ENCODE results near the gene FAM107B.

The FAM107B gene

DNA sequence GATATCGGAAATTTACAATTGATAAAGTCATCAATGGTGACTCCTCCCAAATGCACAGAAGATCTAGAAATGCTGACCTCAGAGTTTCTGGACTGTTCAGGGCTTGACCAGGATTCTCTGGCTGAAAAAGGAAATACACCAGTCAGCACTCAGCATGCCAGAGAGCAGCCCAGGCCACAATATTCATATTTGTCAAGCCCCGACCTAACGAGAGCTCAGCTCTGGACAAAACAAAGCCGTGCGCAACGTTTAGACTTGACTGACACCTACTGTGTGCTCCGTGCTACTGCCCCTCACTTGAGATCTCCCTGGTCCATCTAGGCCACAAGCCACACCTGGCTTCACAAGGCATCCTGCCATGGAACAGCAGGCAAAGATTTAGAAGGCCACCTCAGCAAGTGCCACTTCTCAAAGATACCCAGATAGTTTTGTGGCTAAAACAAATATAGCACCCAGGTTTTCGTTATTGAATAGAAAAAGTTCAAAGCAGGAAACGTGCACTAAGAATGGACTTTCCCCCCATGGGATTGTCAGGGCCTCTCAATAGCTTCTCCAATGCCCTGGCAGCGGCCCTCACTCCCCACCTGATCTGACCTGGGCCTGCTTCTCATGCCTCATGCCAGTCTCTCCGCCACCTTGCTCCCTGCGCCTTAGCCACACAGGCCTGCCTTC is 218.3 kb downstream of the FAM107B start:
- peak; percentile 48 for DNase-seq (ENCODE audit: low spot score)

DNA sequence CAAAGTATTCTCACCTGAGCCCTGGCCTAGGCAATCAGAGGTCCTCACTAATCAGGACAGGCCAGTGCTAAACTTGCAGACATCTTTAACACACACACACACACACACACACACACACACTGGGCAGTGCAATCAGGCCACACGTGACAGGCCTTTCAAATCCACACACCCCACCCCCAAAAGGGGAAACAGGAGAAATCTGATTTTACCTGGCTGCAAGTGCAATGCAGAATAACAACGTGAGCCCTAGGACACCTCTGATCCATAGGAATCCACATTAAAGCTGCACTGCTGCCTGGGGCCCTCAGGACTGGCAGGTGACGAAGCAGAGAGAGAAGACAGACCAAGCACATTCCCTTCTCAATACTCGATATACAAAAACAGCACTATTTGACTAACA is 218.9 kb downstream of the FAM107B start:
- DNase-seq (ENCODE audit: low spot score): no peak

DNA sequence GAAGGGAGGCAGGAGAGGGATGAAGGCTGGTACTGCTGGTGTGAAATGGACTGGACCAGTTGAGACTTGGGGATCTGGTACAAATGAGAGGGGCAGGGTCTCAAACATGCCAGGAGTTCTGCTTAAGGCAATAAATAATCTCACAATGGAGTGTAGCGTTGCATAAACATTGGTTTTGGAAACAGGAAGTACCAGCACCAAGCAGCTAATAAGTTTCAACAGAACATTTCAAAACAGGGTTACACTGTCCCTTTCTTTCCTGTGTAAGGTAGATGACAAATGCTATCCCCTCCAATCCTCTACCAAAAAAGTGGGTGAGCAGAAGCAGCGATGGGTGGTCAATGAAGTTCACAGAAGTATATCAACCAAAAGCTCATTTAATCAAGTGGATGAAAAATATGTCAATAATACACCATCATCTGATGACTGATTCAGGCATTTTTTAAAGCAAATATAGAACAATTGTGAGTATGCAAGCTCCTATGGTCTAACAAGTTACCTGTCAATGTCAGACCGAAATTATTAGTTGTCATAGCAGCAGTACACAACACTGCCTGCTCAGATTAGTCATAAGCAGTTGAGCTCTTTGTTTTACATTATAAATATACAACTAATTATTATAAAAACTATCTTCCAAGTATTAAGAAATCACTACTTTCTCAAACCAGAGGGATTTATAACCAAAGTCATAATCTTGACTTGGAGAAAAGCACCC is 220.0 kb downstream of the FAM107B start:
- no peak for DNase-seq (ENCODE audit: low spot score)

DNA sequence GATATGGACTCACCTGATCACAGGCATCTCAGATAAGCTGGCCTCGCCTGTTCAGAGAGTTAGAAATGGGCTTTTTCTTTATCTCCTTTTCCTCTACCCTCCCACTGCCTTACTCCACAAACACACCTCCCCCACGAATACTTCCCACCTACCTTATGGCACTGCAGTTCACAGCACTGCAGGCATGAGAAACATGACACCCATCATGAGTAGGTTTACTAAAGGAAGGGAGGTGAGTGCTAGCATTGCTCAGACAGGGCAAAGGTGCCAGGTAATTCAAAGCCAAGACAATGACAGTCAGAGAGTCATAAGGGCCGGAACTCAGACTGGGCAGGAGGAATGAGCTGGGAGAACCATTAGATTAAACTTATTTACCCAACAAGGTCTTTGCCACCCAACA is 220.6 kb downstream of the FAM107B start:
- peak; percentile 47 for DNase-seq (ENCODE audit: low spot score)

DNA sequence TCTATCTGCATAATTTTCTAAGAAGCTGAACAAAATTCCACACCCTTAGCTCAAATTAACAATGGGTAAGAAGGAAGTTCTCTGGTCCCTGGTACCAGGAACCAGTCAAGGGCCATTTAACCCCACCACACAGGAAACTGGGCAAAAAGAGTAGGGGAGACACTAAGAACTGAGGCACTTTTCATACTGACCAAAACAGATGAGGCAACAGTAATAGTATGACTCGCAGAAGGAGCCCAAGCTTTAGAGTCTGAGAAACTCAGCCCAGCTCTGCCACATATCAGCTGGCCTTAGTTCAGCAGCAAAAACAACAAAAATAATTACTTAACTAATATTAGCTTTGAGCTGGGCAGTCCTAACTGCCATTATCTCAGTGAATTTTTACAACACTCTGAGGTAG is 221.2 kb downstream of the FAM107B start:
- no peak for DNase-seq (ENCODE audit: low spot score)

DNA sequence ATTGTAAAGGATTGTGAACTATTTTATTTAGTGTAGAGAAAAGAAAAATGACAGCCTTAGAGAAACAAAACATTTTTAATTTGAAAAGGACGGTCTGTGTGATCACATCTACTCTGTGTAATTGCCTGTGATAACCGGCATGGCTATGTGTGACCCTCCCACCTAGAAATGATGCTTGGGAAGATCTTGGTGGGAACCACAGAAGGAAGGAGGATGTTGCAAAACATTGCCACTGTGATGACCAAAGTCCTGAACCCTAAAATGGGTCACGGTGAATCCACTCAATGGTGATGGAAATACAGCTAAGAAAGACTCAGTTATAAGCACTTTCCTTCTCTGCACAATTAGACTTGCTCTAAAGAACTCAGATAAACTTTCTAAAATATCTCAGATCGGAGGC is 222.7 kb downstream of the FAM107B start:
- DNase-seq (ENCODE audit: low spot score): no peak

DNA sequence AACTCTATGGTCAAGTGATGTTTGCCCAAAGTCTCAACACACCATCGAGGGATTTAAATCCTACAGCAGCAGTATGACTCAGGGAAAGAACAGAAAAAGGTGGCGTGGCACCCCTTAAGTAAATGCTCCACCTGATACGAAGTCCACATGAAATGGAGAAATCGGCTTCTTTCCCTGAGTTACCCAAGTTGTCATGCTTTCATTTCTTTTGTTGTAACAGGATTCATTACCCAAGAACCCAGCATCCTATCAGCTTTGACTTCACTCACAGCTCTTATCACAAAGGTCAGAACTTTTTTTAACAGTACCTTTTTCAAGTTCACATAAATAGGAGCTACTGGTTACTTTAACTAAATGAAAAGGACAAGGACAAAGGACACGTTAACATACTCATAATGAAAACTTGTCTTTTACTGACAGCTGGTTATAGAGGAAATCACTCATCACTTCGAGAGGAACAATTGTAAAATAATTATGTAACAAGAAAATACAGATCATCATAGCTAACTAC is 224.2 kb downstream of the FAM107B start:
- peak; percentile 62 for DNase-seq (ENCODE audit: low spot score)

DNA sequence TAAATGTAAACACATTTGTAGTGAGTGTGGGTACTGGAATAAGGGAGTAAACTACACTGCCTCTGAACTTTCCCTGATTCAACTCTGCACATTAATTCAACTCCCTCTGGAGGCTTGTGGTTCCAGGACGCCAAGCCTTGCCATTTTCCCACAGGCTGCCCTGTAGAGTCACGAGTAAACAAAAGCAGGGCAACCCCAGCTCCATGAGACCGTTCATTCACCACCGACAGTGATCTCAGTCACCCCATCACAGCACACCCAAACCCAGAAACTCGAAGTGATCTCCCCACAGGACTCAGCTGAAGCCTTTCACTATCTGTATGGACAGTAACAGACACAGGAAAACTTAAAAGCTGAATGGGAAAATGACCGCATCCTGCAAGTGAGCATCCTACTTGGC is 225.2 kb downstream of the FAM107B start:
- no peak for DNase-seq (ENCODE audit: low spot score)

DNA sequence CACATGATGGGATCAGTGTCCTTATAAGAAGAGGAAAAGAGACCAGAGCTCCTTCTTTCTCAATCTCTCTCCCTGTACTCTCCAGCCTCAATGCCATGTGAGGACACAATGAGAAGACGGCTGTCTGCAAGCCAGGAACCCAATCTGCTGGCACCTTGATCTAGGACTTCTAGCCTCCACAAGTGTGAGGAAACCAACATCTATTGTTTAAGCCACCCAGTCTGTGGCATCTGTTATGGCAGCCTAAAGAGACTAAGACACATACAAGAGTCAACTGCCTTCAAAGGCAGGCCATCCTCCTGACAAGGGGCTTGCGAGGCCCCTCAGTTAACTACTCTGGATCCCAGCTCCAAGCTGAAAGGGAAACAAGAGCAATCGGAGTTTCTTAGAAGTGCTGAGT is 225.7 kb downstream of the FAM107B start:
- DNase-seq (ENCODE audit: low spot score): no peak

DNA sequence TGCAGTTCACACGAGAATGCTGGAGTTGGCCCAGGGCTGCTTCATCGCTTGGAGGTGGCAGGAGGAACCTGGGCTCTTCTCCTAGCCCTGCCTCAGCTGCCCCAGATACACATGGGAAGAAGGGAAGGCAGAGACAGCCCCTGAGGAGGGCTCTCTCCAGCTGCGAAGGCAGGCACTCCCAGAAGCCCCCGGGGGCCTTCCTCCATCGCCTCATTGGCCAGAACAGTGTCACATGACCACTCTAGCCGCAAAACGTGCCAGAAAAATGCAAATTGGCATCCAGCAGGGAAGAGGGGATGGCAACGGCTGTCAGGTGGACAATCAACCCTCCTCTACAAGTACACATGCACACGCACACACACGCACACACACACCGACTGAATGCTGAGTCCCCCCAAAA is 226.2 kb downstream of the FAM107B start:
- DNase-seq (ENCODE audit: low spot score): no peak

DNA sequence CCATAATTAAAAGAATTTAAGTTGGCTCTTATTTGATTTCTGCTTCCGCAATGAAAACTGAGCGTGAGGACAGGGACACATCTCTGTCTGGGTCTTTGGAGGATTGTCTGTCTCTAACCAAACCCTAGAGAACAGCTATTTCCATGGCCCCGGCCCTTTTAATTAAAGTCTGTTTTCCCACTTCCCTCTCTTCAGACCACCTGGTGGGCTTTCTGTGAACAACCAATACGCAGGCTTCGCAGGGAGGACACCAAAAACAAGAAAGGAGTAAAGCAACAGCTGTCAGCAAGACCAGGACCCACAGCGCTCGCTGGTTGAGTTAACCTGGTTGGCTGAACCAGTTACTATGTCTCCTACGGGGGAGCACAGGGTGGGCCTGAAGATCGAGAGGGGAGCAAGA is 226.9 kb downstream of the FAM107B start:
- no peak for DNase-seq (ENCODE audit: low spot score)

DNA sequence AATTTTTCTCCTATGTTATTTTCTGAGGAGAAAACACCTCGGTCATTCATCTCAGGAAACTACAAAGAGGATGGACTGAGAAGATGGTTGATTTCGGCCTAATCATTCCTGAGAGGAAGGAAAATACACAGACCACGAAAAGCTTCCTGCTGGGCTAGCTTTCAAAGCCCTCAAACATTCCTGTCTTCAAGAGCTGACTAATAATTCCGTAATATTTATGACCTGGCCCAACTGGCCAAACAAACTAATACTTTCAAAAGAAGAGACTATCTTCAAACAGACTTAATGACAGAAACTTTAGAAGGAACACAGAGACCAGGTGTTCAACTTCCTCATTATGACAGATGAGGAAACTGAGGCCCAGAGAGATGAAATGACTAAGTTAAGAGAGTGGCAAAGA is 228.9 kb downstream of the FAM107B start:
- no peak for DNase-seq (ENCODE audit: low spot score)

DNA sequence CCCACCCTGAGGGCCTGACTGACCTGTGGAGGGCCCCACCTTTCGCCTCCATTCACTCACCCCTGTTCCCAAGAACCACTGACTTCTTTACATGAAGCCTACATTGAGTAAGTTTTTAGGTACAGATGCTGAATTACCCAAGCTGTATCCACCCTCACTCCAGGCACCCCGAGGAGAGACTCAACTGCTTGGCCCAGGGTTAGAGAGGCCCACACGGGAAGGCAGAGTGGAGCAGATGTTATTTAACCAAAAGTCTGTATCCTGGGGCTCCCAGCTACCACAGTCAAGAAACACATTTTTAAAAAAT is 230.8 kb downstream of the FAM107B start:
- no peak for DNase-seq (ENCODE audit: low spot score)

DNA sequence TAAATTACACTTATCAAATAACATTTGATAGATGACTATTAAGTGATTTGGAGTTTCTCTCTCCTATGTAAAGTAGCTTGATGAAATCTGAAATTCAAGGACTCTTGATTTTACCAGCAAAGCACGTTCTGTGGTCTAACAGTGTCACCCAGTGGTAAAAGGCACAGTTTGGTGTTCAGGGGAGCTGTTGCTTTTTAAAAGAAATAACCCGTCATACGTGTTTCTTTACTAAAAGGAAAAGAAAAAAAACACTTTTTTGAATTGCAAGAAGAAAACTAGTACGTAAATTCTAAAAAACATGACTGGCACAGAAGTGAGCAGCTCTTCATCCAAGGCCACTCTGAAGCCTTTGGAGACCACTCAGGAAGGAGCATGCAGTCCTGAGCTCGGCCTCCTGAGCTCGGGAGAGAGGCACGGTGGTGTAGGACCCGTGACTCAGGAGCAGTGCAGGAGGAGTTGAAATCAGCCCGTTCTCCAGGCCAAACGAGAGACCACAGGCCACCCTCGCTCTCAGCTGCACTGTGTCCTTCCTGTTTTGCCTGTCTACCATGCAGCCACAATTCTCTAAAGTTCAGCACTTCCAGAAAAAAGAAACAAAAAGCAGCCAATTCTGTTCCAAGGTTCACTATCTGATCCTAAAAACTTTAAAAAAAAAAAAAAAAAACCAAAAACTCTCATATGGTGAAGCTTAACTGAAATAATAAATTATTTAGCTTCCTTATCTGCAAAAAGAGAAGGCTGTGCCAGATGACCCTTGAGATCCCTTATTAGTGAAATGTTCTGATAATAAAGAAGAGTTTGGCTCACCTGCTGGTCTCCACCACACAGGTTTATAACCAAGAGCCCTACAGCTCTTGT is 231.4 kb downstream of the FAM107B start:
- DNase-seq (ENCODE audit: low spot score): no peak

DNA sequence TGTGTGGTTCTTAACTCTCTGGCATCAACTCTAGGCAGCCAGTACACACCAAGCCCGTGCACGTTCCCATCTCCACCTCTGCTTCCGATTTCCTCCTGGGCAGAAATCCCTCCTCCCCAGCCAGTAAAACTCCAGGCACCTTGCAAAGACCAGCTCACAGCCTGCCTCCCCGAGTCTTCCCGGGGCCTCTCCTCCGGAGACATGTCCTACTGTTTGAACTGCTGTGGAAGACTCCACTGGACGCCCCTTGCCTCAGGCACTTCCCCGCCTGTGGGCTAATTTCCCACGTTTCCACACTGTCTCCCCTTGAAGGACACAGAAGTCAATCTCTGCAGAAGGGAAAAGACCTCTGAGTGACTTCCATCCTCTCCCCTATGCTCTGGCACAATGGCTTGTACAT is 233.3 kb downstream of the FAM107B start:
- no peak for DNase-seq (ENCODE audit: low spot score)

DNA sequence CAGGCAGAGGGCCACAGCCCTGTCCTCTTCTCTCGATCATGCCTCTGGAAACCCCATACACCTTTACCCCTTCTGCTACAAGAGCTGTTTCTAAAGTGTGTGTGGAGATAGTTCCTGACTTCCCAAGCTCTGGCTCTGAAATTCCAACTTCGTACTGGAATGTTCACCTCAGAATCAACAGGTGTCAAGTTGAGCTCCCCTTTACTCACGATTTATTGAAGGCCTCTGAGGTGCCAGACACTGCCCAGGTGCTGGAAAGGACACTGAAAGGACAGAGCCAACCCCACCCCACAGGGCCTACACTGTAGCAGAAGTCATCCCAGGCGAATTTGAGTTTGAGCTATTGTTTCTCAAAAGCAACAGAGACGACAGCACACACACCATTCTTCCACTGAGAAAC is 234.1 kb downstream of the FAM107B start:
- DNase-seq (ENCODE audit: low spot score): no peak

DNA sequence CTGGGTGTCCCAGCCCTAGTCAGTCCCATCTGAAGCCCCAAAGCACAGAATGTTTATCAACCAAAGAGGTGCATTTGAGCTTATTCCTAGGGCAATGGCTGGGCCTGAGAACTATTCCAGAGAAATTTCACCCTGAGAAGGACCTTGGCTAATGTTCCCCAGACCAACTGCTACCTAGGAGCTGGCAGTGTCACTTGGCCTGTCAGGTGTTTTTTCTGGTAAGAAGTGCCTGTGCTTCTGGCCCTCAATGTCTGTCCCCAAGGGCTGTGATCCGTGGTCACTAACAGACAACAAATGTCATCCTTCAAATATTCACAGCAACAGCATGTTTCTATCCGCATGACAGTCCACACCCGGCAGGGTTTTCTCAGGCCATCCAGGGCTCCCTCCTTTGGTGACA is 234.6 kb downstream of the FAM107B start:
- DNase-seq (ENCODE audit: low spot score): no peak

DNA sequence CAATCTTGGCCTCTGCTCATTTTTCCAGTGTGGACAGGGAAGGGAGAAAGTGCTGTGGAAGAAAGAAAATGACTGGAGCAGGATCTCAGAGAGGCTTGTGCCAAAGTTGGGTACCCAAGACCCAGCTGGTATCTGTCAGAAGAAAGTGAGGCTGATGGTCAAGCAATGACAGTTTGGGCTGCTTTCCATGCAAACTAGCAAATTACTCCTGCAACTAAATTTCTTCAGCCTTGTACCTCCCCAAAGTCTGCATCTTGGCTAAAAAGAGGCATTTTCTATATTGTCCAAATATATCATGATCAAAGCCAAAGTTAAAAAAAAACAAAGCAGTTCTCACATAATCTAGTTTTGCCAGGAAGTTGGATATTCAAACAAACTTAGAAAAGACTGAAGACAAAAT is 235.5 kb downstream of the FAM107B start:
- DNase-seq (ENCODE audit: low spot score): no peak

DNA sequence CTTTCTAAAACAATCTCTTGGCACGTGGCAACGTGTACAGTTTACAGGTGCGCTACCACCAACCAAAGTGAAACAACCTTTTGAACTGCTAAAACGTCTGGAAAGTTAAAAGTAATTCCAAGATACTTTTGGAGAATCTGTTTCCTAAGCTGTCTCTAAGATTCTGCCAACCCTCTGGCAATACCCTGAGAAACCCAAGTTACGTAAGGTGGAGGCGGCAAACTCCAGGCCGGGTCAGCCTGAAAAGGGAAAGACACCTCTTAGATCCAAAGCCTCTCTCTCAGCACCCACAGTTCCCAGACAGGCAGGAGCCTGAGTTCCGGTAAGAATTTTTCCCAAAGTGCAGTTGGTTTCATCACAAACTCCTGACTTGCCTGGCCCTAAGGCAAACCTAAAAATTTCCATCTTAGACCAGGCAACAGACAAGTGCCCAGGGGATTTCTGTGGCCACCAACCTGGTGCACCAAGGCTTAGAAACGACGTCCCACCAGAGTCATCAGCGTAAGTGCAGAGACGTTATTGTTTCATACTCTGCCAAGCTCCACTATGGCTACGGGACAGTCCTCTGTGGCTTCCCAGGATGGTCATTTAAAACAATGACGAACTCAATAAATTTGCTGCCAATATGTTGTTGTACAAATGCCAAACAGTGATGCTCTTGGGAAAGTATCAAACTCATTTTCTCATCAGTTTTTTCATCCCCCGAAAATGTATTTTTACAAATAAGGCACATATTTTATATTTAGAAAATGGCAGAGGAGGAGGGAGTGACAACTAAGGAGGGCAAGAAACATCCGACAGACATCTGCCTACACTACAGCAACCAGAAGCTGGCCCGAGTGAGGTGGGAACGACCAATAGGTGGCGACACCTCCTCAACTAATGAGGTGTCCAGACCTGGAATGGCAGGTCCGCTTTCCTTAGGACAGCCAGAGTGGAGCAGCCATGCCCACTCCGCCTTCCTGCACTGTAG is 238.2 kb downstream of the FAM107B start:
- peak; percentile 60 for DNase-seq (ENCODE audit: low spot score)

DNA sequence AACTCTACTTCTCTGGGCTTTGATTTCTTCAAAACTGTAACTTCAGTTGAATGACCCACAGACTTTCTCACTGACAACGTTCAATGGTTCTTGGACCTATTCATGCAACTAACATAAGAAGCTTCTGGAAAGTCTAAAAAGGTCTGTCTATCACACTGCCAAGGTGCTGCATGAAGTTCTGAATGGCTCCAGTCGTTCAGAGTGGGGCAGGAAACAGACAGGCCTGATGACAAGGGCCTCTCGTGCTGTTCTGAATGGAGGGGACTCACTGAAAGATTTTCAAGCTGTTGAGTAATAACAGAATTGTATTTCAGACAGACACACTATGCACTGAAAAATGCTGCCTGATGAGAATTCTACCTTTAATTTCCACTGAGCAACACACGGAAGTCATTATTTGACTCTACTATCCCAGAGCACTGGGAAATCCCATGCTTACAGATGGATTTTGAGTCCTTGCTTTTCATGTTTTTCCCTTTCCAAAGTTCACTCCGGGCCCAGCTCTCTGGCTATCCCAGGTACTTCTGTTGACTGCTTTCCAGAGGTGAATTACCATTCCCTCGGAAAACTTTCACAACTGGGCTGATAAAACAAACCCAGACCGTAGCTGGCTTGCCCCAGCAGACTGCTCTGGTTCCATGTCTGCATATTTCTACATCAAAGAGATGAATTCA is 239.1 kb downstream of the FAM107B start:
- no peak for DNase-seq (ENCODE audit: low spot score)

DNA sequence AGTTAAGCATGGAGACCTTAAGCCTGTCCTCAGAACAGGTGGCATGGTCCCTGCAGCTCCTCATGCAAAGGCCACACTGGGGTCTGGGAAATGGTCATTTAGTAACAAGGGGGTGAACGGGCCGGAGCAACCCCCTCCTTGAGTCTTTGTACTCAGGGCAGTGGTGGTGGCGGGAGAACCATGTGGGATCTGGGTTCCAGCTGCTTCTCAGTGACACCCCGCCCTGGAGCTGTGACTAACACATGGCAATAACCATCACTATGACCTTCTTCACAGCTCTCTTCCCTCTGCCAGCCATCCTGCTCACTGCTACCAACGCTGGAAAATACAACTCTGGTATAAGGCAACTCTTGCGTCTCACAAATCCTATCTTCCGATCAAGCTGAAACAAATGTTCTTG is 240.5 kb downstream of the FAM107B start:
- DNase-seq (ENCODE audit: low spot score): no peak

Data from HuH-7 (cell line).